ENCODE measurements around the gene MRPL38.

GRCh38 chr17:75900691-75901533 is 3.8 kb downstream of the MRPL38 start:
- TF ChIP-seq POLR2A (IDR thresholded peaks at IDR 0.05; ENCODE audit: low read length) (no peak), GATA1 (IDR thresholded peaks at IDR 0.05; ENCODE audit: low read depth, low read length) (no peak)

All from erythroblast (primary cell).